HG03108 (cell line): Measurements from ENCODE around the gene SH3BP2.

Experiments
- ATAC-seq: cut with Tn5 transposase; IDR thresholded peaks from one replicate; pipeline ENCODE4 v1.9.1; 2021; ENCODE audit warnings: moderate library complexity; ENCODE audit not compliant: unreplicated experiment

Gene SH3BP2

GRCh38 chr4:2817701-2818350 is 24.9 kb downstream of the SH3BP2 start:
- no peak for ATAC-seq

GRCh38 chr4:2818351-2818939 is 25.6 kb downstream of the SH3BP2 start:
- no peak for ATAC-seq

- no peak for ATAC-seq
Observed at GRCh38 chr4:2819244-2820215, 26.6 kb downstream of the SH3BP2 start.

- ATAC-seq, result no peak
Observed at GRCh38 chr4:2820216-2820982, 27.5 kb downstream of the SH3BP2 start.

DNA sequence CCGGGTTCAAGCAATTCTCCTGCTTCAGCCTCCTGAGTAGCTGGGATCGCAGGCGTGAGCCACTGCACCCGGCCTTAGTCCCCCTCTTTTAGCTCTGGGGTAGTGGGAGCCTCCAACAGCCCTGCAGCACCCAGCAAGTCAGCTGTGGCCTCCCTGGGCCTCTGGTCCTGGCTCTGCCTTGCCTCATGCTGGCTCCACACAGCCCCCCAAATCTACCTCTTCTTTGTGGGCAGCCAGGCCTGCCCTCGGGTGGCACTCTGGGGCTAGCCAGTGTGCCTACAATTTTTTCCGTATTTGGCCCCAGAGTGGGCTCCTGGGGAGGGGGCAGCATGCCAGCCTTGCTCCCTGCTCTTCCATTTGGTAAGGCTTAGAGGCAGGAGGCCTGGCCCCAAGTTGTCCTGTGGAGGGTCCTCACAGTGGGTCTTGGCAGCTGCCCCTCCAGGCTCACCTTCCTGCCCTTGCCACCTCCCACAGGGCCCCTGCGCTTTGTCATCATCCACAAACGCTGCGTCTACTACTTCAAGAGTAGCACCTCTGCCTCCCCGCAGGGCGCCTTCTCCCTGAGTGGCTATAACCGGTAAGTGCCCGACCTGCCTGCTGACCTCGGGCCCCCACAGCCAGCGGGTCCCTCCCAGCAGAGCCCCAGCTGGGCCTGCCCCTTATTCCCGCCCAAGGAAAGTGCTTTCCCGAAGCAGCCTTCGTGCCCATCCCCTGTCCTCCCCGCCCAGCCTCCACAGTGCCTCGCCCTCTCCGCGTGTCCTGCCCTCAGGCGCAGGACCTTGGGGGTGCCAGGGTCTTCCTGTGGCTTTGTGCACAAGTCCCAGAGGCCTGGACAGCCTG is 29.8 kb downstream of the SH3BP2 start:
- ATAC-seq, result no peak

DNA sequence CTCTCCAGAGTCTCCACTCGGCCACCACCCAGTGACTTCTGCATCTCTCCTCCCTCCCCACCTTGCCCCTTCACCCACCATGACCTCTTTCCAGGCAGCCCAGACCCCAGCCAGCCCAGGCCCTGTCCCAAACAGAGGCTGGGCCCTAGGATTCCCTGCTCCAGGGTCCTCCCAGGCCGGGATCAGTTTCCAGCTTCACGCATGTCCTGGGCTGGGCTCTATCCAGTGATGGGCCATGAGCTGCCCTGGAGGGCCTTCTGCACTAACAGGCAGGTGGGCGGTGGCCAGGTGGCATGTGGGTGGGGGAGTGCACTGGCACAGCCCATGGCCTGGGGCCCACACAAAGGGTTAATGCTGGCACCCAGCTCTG is 30.4 kb downstream of the SH3BP2 start:
- ATAC-seq, result no peak

DNA sequence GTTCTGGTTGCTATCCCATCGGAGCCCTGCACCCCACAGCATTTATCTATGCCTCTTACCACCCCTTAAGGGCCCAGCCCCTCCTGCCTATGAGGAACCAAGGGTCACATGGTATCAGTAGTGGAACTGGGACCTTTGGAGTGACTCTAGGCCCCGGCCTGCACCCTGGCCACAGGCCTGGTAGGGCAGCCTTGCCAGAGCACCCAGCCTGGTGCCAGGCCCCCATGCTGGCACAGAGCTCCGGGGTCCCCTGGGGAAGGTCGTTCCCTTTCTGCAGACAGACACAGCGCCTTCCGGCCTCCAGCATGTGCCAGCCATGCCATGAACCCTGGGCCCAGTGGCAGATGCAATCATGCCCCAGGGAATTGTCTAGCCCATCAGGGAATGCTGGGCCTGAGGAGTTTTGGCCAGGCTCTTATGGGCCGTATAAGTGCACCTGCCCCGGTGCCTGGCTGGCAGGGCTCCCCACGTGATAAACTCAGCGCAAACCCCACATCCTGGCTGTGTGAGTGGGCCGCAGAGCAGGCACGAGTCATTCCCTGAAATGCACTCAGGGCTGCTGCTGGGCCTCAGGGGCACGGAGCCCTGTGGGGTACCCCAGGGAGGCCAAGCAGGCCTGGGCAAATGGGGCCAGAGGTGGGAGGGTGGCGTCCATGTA is 30.9 kb downstream of the SH3BP2 start:
- ATAC-seq, result no peak

DNA sequence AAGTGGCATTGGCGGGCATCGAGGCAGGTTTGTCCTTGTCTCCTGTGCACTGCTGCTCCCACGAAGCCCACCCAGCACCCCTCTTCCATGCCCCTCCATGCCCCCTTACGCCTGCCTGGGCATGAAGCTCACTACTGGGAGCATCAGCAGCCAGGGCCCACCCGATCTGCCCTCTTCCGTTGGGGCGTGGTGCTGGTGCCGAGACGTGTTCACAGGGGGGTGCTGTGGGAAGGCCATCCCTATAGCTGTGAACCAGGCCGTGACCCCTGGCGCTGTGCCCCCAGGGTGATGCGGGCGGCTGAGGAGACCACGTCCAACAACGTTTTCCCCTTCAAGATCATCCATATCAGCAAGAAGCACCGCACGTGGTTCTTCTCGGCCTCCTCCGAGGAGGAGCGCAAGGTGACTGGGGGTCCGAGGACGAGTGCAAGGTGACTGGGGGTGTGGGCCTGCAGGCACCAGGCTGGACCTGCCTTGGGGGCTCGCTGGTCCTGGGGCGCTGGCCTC is 31.5 kb downstream of the SH3BP2 start:
- ATAC-seq, result no peak

- ATAC-seq, result no peak
Observed at GRCh38 chr4:2824836-2825381, 32.0 kb downstream of the SH3BP2 start.

GRCh38 chr4:2825740-2826139 is 32.9 kb downstream of the SH3BP2 start:
- ATAC-seq, result no peak

DNA sequence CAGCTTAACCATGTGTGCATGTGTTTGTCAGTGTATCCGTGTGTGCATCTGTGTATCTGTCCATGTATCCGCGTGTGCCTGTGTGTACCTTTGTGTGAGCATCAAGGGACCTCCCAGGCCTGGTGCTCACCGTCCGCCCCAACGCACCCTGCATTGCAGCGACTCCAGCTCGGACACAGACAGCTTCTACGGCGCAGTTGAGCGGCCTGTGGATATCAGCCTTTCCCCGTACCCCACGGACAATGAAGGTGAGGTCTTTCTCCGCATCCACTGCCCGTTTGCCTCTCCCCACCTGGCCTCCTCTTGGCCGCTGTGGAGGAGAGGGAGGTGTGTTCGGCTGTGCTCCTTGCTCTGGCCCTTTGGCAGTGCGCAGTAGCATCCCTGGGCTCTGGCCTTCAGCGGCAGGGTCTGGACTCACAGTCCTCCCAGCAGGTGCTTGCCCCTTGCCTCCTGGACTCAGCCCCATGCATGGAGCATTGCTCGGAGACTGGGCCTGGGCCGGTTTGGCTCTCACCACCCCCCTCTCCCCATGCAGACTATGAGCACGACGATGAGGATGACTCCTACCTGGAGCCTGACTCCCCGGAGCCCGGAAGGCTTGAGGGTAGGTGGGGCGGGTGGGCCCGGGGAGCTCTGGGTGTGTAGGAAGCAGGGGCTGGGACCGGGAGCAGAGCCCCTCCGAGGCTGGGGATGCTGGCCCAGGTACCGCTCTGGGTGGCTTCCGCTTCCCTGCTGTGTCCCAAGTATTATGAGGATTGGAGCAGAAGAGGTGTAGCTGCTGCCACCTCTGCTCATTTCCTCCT is 34.4 kb downstream of the SH3BP2 start:
- no peak for ATAC-seq

GRCh38 chr4:2827874-2828751 is 35.2 kb downstream of the SH3BP2 start:
- ATAC-seq, result no peak

DNA sequence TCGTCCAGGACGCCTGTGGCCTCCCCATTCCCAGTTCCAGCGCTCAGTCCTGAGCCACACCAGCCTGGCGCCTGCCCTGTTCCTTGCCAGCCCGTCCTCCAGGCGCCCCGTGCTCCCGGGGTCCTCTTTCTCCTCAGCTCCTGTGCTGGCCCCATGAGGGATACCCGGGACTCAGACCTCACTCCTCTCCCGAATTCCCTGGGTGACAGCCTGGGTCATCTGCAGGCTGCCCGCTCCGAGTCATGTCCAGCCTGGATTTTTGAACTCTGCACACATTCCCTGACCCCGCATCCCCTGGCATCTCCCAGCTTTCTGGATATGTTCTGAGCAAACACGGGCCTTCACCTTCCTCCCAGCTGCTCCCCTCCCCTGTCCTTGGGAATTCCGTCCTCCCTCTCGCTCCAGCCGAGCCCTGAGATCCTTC is 35.9 kb downstream of the SH3BP2 start:
- no peak for ATAC-seq

DNA sequence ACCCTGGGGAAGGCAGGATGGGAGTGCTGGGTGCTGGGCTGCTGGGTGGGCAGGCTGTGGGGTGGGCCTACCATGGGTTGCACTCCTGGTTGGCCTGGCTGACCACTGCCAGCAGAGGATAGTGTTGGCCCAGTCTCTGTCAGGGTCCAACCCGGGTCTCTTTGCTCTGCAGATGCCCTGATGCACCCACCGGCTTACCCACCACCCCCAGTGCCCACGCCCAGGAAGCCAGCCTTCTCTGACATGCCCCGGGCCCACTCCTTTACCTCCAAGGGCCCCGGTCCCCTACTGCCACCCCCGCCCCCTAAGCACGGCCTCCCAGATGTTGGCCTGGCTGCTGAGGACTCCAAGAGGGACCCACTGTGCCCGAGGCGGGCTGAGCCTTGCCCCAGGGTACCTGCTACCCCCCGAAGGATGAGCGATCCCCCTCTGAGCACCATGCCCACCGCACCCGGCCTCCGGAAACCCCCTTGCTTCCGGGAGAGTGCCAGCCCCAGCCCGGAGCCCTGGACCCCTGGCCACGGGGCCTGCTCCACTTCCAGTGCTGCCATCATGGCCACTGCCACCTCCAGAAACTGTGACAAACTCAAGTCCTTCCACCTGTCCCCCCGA is 36.5 kb downstream of the SH3BP2 start:
- no peak for ATAC-seq

GRCh38 chr4:2829933-2830451 is 37.1 kb downstream of the SH3BP2 start:
- ATAC-seq, result no peak
